ENCODE measurements around the gene C1QTNF8.
A peak's percentile ranks its signal among the peaks of the same experiment; 100 is the strongest.

Gene C1QTNF8

DNA sequence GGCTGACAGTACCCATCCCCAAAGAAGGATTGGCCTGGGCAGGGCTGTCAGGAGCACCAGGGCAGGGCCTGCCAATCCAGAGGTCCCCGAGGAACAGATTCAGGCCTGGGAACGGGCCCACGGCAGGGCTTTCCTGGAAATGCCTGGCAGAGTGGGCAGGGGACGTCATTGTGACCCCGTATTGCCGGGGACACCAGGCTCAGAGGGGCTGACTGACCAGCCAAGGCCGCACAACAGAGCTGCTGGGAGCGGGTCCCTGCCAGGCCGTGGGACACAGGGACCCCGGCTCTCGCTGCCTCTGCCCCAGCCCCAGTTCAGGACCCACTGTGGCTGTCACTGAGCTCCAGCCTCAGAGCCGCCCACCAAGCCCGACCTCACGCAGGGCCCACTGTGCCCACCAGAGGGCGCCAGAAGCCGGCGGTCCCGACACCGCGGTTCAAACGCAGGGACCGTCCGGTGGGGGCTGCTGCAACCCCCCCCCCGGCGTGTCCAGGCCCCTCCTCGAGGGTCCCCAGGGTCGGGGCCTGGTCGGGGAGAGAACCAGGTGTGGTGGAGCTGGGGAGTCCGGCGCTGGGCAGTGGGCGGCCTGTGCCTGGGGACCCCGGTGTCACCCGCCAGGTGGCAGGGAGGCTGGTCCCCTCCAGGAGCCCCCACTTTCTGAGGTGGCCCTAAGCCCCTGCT is 38.7 kb downstream of the C1QTNF8 start:
- Histone ChIP-seq H3K9me3 (ENCODE audit: control insufficient read depth, insufficient read depth, low read depth, low read length) (no peaks in the 10 kb centered on the region), H3K36me3 (ENCODE audit: control insufficient read depth in 2 of 2, insufficient read depth in 1 of 2, low read length in 2 of 2) (no peaks in the 10 kb centered on the region), H3K27ac (ENCODE audit: extremely low read depth, low read depth, low read length) (no peak overlapping the region), H3K4me3 (ENCODE audit: low read depth, low read length) (no peak overlapping the region), H3K4me1 (ENCODE audit: control insufficient read depth, insufficient read depth, low read length) (peaks cover 2% of the 10 kb centered on the region; the same call in 1 of the 2 replicates)
- CTCF ChIA-PET: interaction anchor here (0.6 to 4.3 kb wide), 40 partner anchors 12 to 1251 kb away, joined by 3 to 31 read pairs (median 4); partner anchors contain the start of genes C1QTNF8, CHTF18 and RPUSD1
- POLR2A ChIA-PET: interaction anchor here (0.9 kb wide), 1 partner anchor 345 kb away, joined by 3 read pairs; no protein-coding TSS in a partner anchor
- TF ChIP-seq ZNF747 (tag by site-specific recombination; IDR thresholded peaks at IDR 0.05) (no peak), KLF8 (tag by site-specific recombination; IDR thresholded peaks at IDR 0.05) (0 out of 2 replicates have a peak, but pooled peaks have one; percentile 24), KLF9 (tag by site-specific recombination; IDR thresholded peaks at IDR 0.05; ENCODE audit: low read depth) (peak; percentile 11; the same call in 1 of the 2 replicates), ZNF221 (tag by site-specific recombination; IDR thresholded peaks at IDR 0.05; ENCODE audit: borderline replicate concordance) (no peak), ZNF311 (tag by site-specific recombination; IDR thresholded peaks at IDR 0.05; ENCODE audit: borderline replicate concordance) (no peak), ZNF776 (tag by site-specific recombination; IDR thresholded peaks at IDR 0.05; ENCODE audit: borderline replicate concordance) (no peak), ZNF558 (tag by site-specific recombination; IDR thresholded peaks at IDR 0.05) (no peak), ZNF335 (tag by site-specific recombination; conservative IDR thresholded peaks at IDR 0.05) (peak; percentile 96), ZNF394 (tag by site-specific recombination; IDR thresholded peaks at IDR 0.05; ENCODE audit: borderline replicate concordance) (no peak), ZNF155 (tag by site-specific recombination; IDR thresholded peaks at IDR 0.05) (no peak), SP2 (tag by site-specific recombination; IDR thresholded peaks at IDR 0.05) (no peak), ZNF133 (tag by site-specific recombination; IDR thresholded peaks at IDR 0.05) (no peak)
- TF ChIP-seq, protein P1, sequence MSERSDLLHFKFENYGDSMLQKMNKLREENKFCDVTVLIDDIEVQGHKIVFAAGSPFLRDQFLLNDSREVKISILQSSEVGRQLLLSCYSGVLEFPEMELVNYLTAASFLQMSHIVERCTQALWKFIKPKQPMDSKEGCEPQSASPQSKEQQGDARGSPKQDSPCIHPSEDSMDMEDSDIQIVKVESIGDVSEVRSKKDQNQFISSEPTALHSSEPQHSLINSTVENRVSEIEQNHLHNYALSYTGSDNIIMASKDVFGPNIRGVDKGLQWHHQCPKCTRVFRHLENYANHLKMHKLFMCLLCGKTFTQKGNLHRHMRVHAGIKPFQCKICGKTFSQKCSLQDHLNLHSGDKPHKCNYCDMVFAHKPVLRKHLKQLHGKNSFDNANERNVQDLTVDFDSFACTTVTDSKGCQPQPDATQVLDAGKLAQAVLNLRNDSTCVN (tag by site-specific recombination; optimal IDR thresholded peaks at IDR 0.05): peak; percentile 16
- TF ChIP-seq, protein P2, sequence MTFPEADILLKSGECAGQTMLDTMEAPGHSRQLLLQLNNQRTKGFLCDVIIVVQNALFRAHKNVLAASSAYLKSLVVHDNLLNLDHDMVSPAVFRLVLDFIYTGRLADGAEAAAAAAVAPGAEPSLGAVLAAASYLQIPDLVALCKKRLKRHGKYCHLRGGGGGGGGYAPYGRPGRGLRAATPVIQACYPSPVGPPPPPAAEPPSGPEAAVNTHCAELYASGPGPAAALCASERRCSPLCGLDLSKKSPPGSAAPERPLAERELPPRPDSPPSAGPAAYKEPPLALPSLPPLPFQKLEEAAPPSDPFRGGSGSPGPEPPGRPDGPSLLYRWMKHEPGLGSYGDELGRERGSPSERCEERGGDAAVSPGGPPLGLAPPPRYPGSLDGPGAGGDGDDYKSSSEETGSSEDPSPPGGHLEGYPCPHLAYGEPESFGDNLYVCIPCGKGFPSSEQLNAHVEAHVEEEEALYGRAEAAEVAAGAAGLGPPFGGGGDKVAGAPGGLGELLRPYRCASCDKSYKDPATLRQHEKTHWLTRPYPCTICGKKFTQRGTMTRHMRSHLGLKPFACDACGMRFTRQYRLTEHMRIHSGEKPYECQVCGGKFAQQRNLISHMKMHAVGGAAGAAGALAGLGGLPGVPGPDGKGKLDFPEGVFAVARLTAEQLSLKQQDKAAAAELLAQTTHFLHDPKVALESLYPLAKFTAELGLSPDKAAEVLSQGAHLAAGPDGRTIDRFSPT (tag by site-specific recombination; IDR thresholded peaks at IDR 0.05): no peak
- TF ChIP-seq, protein P3, sequence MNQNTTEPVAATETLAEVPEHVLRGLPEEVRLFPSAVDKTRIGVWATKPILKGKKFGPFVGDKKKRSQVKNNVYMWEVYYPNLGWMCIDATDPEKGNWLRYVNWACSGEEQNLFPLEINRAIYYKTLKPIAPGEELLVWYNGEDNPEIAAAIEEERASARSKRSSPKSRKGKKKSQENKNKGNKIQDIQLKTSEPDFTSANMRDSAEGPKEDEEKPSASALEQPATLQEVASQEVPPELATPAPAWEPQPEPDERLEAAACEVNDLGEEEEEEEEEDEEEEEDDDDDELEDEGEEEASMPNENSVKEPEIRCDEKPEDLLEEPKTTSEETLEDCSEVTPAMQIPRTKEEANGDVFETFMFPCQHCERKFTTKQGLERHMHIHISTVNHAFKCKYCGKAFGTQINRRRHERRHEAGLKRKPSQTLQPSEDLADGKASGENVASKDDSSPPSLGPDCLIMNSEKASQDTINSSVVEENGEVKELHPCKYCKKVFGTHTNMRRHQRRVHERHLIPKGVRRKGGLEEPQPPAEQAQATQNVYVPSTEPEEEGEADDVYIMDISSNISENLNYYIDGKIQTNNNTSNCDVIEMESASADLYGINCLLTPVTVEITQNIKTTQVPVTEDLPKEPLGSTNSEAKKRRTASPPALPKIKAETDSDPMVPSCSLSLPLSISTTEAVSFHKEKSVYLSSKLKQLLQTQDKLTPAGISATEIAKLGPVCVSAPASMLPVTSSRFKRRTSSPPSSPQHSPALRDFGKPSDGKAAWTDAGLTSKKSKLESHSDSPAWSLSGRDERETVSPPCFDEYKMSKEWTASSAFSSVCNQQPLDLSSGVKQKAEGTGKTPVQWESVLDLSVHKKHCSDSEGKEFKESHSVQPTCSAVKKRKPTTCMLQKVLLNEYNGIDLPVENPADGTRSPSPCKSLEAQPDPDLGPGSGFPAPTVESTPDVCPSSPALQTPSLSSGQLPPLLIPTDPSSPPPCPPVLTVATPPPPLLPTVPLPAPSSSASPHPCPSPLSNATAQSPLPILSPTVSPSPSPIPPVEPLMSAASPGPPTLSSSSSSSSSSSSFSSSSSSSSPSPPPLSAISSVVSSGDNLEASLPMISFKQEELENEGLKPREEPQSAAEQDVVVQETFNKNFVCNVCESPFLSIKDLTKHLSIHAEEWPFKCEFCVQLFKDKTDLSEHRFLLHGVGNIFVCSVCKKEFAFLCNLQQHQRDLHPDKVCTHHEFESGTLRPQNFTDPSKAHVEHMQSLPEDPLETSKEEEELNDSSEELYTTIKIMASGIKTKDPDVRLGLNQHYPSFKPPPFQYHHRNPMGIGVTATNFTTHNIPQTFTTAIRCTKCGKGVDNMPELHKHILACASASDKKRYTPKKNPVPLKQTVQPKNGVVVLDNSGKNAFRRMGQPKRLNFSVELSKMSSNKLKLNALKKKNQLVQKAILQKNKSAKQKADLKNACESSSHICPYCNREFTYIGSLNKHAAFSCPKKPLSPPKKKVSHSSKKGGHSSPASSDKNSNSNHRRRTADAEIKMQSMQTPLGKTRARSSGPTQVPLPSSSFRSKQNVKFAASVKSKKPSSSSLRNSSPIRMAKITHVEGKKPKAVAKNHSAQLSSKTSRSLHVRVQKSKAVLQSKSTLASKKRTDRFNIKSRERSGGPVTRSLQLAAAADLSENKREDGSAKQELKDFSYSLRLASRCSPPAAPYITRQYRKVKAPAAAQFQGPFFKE (tag by site-specific recombination; IDR thresholded peaks at IDR 0.05; ENCODE audit: borderline replicate concordance): no peak
- TF ChIP-seq, protein P4, sequence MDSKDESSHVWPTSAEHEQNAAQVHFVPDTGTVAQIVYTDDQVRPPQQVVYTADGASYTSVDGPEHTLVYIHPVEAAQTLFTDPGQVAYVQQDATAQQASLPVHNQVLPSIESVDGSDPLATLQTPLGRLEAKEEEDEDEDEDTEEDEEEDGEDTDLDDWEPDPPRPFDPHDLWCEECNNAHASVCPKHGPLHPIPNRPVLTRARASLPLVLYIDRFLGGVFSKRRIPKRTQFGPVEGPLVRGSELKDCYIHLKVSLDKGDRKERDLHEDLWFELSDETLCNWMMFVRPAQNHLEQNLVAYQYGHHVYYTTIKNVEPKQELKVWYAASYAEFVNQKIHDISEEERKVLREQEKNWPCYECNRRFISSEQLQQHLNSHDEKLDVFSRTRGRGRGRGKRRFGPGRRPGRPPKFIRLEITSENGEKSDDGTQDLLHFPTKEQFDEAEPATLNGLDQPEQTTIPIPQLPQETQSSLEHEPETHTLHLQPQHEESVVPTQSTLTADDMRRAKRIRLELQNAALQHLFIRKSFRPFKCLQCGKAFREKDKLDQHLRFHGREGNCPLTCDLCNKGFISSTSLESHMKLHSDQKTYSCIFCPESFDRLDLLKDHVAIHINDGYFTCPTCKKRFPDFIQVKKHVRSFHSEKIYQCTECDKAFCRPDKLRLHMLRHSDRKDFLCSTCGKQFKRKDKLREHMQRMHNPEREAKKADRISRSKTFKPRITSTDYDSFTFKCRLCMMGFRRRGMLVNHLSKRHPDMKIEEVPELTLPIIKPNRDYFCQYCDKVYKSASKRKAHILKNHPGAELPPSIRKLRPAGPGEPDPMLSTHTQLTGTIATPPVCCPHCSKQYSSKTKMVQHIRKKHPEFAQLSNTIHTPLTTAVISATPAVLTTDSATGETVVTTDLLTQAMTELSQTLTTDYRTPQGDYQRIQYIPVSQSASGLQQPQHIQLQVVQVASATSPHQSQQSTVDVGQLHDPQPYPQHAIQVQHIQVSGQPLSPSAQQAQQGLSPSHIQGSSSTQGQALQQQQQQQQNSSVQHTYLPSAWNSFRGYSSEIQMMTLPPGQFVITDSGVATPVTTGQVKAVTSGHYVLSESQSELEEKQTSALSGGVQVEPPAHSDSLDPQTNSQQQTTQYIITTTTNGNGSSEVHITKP (tag by site-specific recombination; IDR thresholded peaks at IDR 0.05): no peak
- TF ChIP-seq, protein P5, sequence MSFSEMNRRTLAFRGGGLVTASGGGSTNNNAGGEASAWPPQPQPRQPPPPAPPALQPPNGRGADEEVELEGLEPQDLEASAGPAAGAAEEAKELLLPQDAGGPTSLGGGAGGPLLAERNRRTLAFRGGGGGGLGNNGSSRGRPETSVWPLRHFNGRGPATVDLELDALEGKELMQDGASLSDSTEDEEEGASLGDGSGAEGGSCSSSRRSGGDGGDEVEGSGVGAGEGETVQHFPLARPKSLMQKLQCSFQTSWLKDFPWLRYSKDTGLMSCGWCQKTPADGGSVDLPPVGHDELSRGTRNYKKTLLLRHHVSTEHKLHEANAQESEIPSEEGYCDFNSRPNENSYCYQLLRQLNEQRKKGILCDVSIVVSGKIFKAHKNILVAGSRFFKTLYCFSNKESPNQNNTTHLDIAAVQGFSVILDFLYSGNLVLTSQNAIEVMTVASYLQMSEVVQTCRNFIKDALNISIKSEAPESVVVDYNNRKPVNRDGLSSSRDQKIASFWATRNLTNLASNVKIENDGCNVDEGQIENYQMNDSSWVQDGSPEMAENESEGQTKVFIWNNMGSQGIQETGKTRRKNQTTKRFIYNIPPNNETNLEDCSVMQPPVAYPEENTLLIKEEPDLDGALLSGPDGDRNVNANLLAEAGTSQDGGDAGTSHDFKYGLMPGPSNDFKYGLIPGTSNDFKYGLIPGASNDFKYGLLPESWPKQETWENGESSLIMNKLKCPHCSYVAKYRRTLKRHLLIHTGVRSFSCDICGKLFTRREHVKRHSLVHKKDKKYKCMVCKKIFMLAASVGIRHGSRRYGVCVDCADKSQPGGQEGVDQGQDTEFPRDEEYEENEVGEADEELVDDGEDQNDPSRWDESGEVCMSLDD (tag by site-specific recombination; IDR thresholded peaks at IDR 0.05): 0 out of 2 replicates have a peak, but pooled peaks have one; percentile 30
